NB4 (cell line): ENCODE measurements around the gene ZSWIM1.

Source experiments
- CTCF ChIP-seq: IDR thresholded peaks from one replicate; pipeline ENCODE4 v1.5.1; 2012; ENCODE audit warnings: low read depth, low read length
- MAX ChIP-seq: IDR thresholded peaks from 2 replicates; pipeline ENCODE4 v1.6.1; 2011; ENCODE audit warnings: low read depth, low read length
- MYC ChIP-seq: IDR thresholded peaks from 2 replicates; pipeline ENCODE4 v1.6.1; 2011; ENCODE audit warnings: low read depth, low read length
- POLR2A ChIP-seq: IDR thresholded peaks from 2 replicates; pipeline ENCODE4 v1.6.1; 2011; ENCODE audit warnings: mild to moderate bottlenecking; ENCODE audit not compliant: insufficient read length; ENCODE audit errors: extremely low read depth

GRCh38 chr20:45882469-45883099 lies 1.6 kb downstream of the ZSWIM1 start:
- TF ChIP-seq POLR2A (no peak), CTCF (no peak), MAX (no peak), MYC (no peak)
